Measurements from ENCODE around the gene ERO1B.
"Not testable (repeated sequence)": the region's sequence is repeated elsewhere in the genome, so short reads cannot be mapped to it uniquely, and the experiment has no call there.

- TF ChIP-seq CTCF, POLR2A (IDR thresholded peaks at IDR 0.05): not testable (repeated sequence)
These were observed 93.7 kb downstream of the ERO1B start for GRCh38 chr1:236188084-236188483.

All from lower leg skin (tissue), 3 donors.